Breast epithelium (tissue), 4 donors: Measurements from ENCODE around the gene ASIP. TPM values are rescaled to one million over a fixed set of nuclear protein-coding genes. Genes with fewer than 3 reads are reported as not detected.

Experiments used
- DNase-seq, 2 donors: peaks; one replicate each; pipeline ENCODE4 v3.0.0-alpha.2; 2019; ENCODE audit warnings: low spot score in 2 of 2
- H3K27ac ChIP-seq, 2 donors: fragments of 200-600 bp; sonication (generic) in 1 of 2; one replicate each; pipeline ENCODE4 v1.5.1; 2016 to 2019; ENCODE audit warnings: mild to moderate bottlenecking in 1 of 2
- H3K27me3 ChIP-seq, 2 donors: fragments of 200-600 bp; sonication (generic) in 1 of 2; one replicate each; pipeline versions ENCODE4 v1.5.1 to v1.6.0; 2017 to 2019; ENCODE audit warnings: control low read depth in 1 of 2, mild to moderate bottlenecking in 1 of 2
- H3K36me3 ChIP-seq: fragments of 200-600 bp; one replicate; pipeline ENCODE4 v1.5.1; 2019
- H3K4me1 ChIP-seq, 2 donors: fragments of 200-600 bp; sonication (generic); one replicate each; pipeline ENCODE4 v1.5.1; 2016 to 2019; ENCODE audit warnings: control low read depth in 1 of 2
- H3K4me3 ChIP-seq, 3 donors: fragments of 200-600 bp; sonication (generic); 1 replicate in 2 of 3; 2 replicates in 1 of 3; pipeline ENCODE4 v1.5.1; 2016 to 2019; ENCODE audit warnings: mild to moderate bottlenecking in 3 of 3, moderate library complexity in 2 of 3
- H3K9me3 ChIP-seq, 2 donors: fragments of 200-600 bp; sonication (generic) in 1 of 2; one replicate each; pipeline ENCODE4 v1.5.1; 2016 to 2019; ENCODE audit warnings: control low read depth in 1 of 2
- CTCF ChIP-seq, 3 donors: fragments of 450-650 bp; IDR thresholded peaks; one replicate each; pipeline ENCODE4 v1.5.1; 2016 to 2017; ENCODE audit warnings: antibody characterized with exemption in 3 of 3, mild to moderate bottlenecking in 3 of 3, moderate library complexity in 3 of 3
- POLR2A ChIP-seq: fragments of 450-650 bp; IDR thresholded peaks from one replicate; pipeline ENCODE4 v1.6.1; 2016; ENCODE audit warnings: antibody characterized with exemption, mild to moderate bottlenecking, moderate library complexity
- POLR2AphosphoS5 ChIP-seq, 3 donors: sonication (generic); formaldehyde crosslinking; IDR thresholded peaks; one replicate each; pipeline ENCODE4 v1.6.1; 2017; ENCODE audit warnings: antibody characterized with exemption in 3 of 3
- intact Hi-C: fragments of 100-400 bp; cut with DNase I; formaldehyde crosslinking; loops from one replicate; pipeline ENCODE4 v1.15.1; 2023; ENCODE audit warnings: low total_unique reads
- total RNA-seq, 3 donors: library from RNA; depleted of rRNA; stranded (reverse); fragments of >200 nt; gene quantifications; one replicate each; pipeline ENCODE4 v1.1.0, GENCODE V29; 2016

ASIP gene
- total RNA-seq, 3 donors from 2014 or later: 0.96 TPM; not detected in 2

GRCh38 chr20:34264141-34264540, 22.9 kb downstream of the ASIP start:
- no peaks in the 10 kb centered on the region for H3K4me1 ChIP-seq
- H3K27ac ChIP-seq: no peak overlapping the region
- H3K9me3 ChIP-seq: no peaks in the 10 kb centered on the region
- TF ChIP-seq CTCF (IDR thresholded peaks at IDR 0.05): no peak
- no peak for TF ChIP-seq POLR2AphosphoS5 (IDR thresholded peaks at IDR 0.05)
- no peak for TF ChIP-seq POLR2A
- H3K4me3 ChIP-seq: no peak overlapping the region
- no peaks in the 10 kb centered on the region for H3K27me3 ChIP-seq
- DNase-seq: no peak
- intact Hi-C loops: no loop called here
- H3K36me3 ChIP-seq: no peaks in the 10 kb centered on the region

- H3K36me3 ChIP-seq: no peaks in the 10 kb centered on the region
- H3K4me3 ChIP-seq: no peak overlapping the region
- no peaks in the 10 kb centered on the region for H3K9me3 ChIP-seq
- H3K4me1 ChIP-seq: peaks cover 0 to 5% of the 10 kb centered on the region in 2 donors
- no peaks in the 10 kb centered on the region for H3K27me3 ChIP-seq
- intact Hi-C loops: no loop called here
- no peak overlapping the region for H3K27ac ChIP-seq
- no peak for DNase-seq
- no peak for TF ChIP-seq POLR2AphosphoS5 (IDR thresholded peaks at IDR 0.05)
These were observed 26.9 kb downstream of the ASIP start for GRCh38 chr20:34268145-34268544.

GRCh38 chr20:34268851-34269636, 27.8 kb downstream of the ASIP start:
- Histone ChIP-seq H3K9me3 (no peaks in the 10 kb centered on the region), H3K27me3 (no peaks in the 10 kb centered on the region), H3K36me3 (no peaks in the 10 kb centered on the region), H3K4me1 (peaks cover 0 to 5% of the 10 kb centered on the region in 2 donors), H3K27ac (peak overlapping the region; percentile 61 to 64), H3K4me3 (peak overlapping the region; percentile 33 to 67 (median 53))
- DNase-seq: no peak
- intact Hi-C loops: no loop called here
- TF ChIP-seq POLR2AphosphoS5 (IDR thresholded peaks at IDR 0.05) (no peak), POLR2A (no peak), CTCF (IDR thresholded peaks at IDR 0.05) (no peak)

GRCh38 chr20:34269996-34270627, 28.9 kb downstream of the ASIP start:
- H3K4me3 ChIP-seq: no peak overlapping the region
- no peaks in the 10 kb centered on the region for H3K36me3 ChIP-seq
- peak overlapping the region; percentile 48 to 86 for H3K27ac ChIP-seq
- H3K4me1 ChIP-seq: peaks cover 0 to 5% of the 10 kb centered on the region in 2 donors
- TF ChIP-seq POLR2AphosphoS5 (IDR thresholded peaks at IDR 0.05): peak in 2 of 3 donors; percentile 48 to 72
- TF ChIP-seq POLR2A: no peak
- TF ChIP-seq CTCF (IDR thresholded peaks at IDR 0.05): no peak
- intact Hi-C loops: no loop called here
- no peaks in the 10 kb centered on the region for H3K9me3 ChIP-seq
- no peaks in the 10 kb centered on the region for H3K27me3 ChIP-seq
- DNase-seq: peak; percentile 58 to 85

- H3K4me1 ChIP-seq: peaks cover 0 to 5% of the 10 kb centered on the region in 2 donors
- DNase-seq: peak in 1 of 2 donors; percentile 37
- H3K9me3 ChIP-seq: no peaks in the 10 kb centered on the region
- intact Hi-C loops: no loop called here
- TF ChIP-seq CTCF (IDR thresholded peaks at IDR 0.05) (no peak), POLR2A (no peak), POLR2AphosphoS5 (IDR thresholded peaks at IDR 0.05) (no peak)
- H3K36me3 ChIP-seq: no peaks in the 10 kb centered on the region
- peak overlapping the region in 1 of 2 donors; percentile 48 for H3K27ac ChIP-seq
- H3K27me3 ChIP-seq: no peaks in the 10 kb centered on the region
- no peak overlapping the region for H3K4me3 ChIP-seq
These were observed 30.7 kb downstream of the ASIP start for GRCh38 chr20:34271956-34272355.
